HG03139 (cell line): ENCODE results near the gene MYO15B.

Experiments used
- ATAC-seq: cut with Tn5 transposase; IDR thresholded peaks from one replicate; pipeline ENCODE4 v1.9.1; 2021; ENCODE audit not compliant: unreplicated experiment

The MYO15B gene

DNA sequence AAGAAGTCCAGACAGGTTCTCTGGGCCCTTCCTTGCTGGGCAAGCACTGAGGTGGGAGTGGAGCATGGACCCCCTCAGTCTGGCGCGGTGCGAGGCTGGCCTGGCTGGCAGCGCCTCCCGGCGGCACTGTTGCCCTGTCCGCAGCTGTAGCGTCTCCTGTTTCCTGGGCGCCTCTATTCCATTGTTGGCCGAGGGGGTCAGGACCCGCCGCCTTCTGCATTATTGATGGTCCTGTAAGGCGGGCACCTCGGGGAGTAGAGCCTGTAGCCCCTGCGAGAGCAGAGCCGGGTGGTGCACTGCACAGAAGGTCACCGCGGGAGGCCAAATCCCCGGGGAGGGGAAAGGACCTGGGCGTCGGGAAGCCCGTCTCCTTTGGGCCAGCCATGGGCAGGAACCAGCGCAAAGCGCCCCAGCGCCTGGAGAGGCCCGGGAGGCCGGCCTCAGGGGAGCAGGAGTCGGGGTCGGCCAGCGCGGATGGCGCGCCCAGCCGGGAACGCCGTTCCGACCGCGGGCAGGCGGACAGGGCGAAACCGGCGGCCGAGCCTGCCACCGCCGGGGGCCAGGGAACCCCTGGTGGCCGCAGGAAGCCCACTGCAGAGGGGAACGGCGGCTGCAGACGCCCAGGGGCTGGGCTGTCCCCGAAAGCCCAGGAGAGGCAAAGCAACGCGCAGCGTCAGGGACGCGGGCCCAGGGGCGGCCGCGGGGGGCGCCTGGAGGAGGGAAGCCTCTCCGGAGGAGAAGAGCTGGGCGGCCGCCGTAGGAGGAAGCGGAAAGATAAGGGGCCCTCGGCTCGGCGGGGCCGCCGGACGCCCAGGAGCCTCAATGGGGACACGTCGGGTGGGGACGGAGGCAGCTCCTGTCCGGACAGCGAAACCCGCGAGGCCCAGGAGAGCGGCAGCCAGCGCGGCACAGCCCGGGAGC, at the start of gene MYO15B:
MYO15B (plus strand) TSS at position 126 of the 921 bp plus-strand sequence; CDS start at position 384, 258 bp downstream.
- no peak for ATAC-seq

DNA sequence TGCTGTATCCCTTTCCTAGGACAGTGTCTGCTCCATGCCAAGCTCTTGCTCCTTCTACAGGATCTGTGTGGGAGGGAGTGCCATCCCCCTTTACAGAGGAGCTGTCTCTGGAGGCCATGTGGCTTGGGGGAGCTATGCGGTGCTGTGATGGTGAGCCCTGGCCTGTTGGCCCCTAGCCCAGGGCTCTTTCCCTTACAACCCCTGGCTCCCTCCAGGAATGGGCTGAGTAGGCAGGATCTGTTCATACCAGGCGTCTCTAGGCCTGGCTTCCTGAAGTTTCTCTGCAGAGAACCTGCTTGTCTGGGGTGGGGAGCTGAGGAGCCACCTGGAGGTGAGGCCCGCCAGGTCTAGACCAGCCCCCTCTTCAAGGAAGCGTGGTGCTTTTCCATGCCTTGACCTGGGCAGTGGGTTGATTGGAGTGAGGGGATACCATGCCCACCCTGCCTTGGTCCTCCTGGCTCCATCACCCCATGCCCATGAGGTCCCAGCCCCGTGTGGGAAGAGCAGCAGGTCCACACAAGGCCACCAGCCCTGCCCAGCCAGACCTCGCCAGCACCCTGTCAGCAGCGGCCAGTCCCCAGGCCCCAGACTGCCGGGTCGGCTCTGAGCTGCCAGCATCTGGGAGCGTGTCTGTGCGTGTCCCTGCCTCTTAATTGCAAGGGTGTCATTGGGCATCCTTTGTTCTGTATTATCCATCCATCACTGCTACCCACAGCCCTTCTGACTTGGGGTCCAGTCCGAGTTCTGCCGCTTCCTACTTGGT, 47.5 kb upstream of the MYO15B start:
- no peak for ATAC-seq

DNA sequence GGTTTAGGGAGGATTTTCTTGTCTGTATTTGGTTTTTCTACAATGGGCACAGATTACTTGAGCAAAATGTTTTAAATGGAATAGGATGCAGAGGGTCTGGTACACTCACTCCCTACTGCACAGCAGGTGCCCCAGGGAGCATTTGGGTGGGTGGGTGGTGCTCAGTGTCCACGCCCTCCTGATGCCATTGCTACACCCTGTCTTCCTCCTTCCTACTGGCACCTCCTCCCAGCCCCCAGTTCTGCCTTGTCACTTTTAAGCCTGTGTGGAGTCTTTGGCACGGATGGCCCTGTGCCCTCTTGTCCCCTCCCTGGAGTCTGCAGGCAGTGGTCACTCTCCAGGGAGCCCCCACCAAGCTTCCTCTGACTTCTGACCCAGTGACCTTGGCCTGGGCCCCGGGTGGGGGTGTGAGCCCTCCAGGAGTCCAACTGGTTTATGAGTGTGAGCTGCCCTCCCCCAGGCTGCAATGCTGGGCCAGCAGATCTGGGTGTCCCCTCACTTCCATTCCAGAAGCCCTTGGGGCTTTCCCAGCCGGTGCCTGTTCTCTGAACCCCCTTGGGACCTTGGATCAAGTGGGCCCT, 46.6 kb upstream of the MYO15B start:
- no peak for ATAC-seq

DNA sequence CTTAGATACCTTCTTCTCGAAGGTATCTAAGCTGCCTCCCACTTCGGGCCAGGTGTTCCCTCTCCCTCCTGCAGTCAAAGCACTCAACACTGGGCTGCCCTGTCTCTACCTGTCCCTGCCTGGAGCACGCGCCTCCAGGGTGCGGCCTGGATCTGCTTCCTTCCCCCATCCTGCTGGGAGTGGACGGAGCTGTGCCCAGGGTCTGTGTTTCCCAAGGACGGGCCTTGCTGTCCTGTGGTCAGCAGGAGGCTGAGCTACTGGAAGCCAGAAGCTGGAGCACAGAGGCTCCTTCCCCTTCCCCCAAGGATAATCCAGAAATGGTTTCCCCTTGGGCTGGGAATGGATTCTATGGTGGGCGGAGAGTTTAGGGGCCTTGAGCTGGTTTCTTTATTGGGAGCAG, 45.4 kb upstream of the MYO15B start:
- no peak for ATAC-seq

DNA sequence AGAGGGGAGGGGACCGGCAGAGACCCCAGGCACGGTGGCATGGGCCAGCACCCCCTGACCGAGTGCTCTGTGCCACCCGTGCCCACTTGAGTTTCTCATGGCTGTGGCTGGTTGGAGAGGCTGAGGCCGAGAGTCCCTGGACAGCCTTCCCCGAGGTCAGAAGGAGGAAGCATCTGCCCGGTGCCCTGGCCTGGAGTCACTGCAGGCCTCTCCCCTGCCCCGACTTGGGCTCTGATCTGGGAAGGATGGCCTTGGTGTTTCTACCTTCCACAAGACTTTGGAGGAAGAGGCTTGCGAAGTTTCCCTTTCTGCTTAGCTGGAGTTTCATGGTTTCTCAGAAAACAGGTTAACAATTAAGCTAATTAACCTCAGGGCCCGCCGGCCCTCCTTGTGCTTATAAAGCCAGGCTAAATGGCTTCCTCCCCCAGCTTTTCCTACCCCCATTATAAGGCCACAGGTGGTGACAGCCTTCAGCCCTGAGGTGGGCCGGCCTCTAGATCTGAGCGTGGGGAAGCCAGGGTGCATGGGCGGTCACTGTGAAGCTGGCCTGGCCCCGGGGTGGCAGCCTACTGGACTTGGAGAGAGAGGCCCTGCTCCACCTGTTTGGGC, 44.8 kb upstream of the MYO15B start:
- ATAC-seq = no peak

DNA sequence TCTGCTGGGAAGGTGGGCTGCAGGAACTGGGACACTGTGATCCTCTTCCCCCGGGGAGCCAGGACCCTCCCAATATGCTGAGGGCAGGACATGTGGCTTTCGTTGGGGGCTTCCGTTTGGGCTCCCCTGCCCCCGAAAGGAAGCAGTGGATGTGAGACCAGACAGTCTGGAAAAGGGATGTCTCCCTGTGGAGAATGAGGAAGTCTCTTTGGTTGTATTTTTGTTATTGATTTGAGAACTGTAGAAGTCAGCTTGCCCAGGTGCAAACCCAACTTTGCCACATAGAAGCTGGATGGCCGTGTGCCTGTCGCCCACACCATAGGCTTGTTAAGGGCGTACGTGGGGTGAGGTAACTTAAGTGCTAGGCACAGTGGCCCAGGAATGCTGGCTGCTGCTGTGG, 43.4 kb upstream of the MYO15B start:
- ATAC-seq = no peak

DNA sequence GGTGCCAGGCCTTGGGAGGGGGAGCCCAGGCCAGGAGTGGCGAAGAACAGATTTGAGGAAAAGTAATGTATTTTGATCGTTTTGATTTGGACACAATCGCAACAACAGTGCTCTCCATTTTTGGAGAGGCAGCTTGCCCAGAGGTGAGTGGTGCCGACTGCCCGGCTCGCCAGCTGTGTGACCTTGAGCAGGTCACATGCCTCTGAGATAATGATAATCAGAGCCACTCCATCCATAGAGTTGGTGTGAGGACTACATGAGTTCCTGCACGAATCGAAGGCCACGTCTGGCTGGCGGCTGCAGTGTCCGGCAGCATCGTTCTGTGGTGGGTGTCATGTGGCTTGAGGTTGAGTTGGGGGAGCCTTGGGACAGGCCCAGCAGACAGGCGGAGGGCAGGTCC, 41.4 kb upstream of the MYO15B start:
- no peak for ATAC-seq

DNA sequence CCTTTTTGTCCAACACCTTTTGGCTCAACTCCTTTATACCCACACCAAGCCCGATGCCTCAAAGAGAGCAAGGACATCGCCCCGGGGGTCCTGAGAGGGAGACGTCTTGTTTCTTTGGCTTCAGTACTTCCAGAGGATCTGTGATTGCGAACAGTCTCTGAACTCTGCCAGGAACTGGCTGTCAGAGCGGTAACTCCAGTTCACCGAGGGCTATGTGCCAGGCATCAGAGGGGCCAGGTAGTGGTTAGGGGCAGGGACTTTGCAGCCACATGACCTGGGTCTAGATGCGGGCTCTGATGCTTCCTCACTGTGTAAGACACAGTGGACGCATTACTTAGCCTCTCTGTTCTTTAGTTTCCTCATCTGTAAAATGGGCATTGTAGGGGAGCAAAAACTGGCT, 40.5 kb upstream of the MYO15B start:
- no peak for ATAC-seq

DNA sequence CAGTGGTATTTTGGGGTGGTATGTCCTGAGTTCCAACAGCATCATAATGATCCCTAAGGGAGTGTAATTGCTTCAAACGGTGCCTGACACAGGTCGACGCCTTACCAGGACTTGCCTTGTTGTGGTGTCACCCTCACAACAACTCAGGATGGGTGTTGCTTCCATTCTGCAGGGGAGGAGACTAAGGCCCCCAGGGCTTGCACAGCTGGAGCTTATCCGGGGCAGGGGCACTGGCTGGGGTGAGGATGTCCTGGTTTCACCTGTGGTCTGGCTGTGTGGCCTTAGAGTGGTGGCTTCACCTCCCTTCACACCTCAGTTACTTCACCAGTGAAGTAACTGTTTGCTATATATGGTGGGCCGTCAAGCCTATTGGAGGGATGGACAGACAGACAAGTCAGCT, 38.8 kb upstream of the MYO15B start:
- no peak for ATAC-seq

DNA sequence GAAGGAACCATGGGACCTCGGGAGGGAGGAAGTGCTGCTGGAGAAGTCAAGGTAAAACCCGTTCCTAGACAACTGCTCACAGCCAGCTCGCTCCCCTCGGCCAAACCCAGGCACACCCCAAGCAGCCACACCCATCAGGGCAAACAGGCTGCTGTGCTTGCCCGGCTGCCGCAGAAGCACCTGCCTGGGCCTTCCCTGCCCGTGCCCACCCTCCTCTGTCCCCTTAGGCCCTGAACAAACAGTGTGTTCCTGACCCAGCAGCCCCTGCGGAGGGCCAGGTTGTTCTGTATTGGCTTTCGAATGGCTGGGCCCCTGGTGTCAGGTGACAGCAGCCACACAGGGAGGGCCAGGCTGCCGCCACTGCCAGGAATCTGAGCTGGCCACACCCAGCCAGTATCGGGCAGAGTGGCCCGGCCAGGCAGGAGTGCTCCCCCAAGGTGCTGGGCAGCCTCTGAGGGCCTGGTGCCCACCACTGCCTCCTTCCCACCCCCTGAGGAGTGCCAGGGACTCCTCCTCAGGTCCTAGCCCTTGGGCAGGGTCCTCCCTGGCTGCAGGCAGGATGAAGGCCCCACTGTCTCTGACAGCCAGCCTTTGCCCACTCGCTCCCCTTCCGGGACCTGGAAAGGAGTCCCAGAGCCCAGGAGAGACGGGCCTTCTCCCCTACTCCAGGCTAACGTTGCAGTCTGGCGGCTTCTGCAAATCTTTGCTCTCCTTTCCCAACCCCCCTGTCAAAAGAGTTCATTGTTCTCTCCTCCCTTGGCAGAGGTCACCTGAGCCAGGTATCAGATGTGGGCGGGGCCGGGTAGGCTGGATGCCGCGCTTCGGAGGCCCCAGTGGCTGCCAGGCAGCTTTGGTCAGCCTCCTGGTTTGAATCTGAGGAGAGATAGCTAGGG, 38.1 kb upstream of the MYO15B start:
- ATAC-seq = no peak

DNA sequence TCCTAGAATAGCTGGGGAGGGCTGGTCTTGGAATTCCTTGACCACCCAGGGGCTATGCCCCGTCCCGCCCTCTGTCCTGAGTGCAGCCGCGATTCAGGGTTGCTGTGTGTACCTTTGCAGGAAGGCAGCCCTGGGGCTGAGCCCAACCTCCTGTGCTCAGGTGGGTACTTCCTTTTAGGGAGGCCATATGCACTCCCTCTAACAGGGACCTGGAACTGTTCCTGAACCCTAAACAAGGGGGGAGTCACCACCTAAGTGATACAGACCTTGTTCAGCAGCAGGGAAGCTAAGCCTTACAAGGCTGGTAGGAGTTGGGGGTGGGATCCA, 37.5 kb upstream of the MYO15B start:
- no peak for ATAC-seq

DNA sequence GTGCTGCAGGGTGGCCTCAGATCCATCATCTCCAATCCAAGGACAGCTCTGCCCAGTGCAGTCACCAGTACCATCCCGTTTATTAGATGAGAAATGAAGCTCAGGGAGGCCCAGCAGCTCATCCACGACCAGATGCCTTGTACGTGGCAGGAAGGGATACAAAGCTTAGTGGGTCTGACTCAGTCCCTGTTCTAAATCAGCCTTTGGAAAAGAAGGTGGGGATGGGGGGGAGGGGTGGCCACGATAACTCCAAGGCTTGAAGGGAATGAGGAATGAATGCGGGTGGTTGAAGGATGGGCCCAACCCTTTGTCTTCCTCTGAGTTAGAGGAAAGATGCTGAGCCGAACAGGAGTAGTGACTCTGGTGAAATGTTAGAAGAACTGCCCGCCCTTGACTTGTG, 36.3 kb upstream of the MYO15B start:
- ATAC-seq = no peak

DNA sequence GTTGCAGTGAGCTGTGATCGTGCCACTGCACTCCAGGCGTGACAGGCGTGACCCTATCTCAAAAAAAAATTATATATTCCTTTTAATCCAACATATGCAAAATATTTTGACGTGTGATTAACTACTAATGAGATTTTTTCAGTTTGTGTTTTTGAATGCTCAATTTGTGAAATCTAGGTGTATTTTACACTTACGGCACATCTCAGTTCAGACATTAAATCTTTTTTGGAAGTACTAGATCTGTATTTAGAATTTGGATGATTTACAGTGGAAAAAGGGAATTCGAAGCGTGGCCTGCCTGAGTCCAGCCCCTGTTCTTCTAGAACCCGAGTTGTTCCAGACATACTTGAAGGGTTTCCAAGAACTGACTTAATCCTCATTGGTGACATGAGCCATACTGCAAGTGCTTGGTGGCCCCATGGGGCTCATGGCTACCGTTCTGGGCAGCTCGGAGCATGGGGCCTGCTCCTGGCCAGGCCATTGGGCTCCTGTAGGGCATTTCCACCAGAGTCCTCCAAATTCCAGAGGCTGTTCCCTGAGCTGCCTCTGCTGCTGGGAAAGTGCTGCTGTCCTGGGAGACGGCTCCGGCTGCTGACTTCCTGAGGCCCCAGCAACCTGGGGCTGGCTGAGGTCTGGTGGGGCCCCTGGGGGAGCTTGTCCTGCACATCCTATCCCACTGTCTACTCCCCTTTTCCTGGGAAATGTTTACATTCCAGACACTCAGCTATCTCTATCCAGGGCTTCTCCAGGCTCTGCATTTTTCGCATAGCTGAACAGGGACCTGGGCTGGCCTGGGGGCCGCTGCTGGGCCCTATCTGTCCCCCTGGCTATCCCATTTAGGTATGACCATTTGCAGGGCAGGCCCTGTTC, 34.9 kb upstream of the MYO15B start:
- ATAC-seq = no peak

DNA sequence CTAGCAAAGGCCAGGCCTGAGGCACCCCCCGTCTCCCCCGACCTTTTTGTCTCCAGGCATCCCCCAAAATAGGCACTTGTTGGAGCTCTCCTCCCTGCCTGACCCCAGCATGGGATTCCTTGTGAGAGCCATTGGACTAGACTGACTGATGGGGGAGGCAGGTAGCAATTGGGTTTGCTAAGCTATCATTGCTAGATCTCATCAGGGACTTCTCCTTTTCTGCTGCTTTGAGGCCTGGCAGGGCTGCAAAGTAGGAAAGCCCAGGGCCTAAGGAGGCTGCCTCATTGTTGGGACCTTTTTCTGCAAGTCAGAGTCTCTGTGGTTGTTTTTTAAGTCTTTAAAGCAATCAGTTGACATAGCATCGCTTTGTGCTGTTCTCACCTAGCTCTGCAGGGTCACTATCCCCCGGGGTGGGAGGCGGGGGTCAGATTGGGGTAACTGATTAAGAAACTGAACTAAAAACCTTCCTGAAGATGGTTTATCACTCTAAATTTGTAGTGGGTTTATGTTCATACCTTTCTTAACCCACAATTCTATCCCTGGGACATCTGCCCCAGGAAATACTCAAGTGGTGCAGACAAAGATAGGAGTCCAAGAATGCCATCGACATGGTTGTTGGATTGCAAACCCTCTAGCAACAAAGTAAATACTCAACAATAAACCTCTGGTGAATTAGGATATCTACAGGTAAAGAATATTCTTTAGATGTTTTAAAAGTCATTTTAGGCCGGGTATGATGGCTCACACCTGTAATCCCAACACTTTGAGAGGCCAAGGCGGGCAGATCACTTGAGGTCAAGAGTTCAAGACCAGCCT, 34.1 kb upstream of the MYO15B start:
- no peak for ATAC-seq

DNA sequence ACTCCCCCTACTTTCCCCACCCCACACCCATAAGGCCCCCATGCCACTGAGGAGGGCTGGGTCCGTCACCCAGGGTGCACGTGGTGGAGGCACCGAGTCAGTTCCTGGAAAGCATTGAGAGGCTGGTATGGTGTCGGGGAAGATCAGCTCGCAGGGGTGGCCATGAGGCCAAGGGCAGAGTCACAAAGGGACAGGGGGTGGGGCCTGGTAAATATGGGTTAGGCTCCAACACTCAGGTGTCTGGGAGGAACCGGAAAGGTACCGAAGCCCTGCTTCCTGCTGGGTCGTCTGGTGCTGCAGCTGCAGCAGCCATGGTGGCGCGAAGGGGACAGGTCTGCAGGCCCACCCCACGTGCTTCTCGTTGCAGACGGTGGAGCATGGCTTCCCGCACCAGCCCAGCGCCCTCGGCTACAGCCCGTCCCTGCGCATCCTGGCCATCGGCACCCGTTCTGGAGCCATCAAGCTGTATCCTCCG, 31.9 kb upstream of the MYO15B start:
- ATAC-seq = no peak

DNA sequence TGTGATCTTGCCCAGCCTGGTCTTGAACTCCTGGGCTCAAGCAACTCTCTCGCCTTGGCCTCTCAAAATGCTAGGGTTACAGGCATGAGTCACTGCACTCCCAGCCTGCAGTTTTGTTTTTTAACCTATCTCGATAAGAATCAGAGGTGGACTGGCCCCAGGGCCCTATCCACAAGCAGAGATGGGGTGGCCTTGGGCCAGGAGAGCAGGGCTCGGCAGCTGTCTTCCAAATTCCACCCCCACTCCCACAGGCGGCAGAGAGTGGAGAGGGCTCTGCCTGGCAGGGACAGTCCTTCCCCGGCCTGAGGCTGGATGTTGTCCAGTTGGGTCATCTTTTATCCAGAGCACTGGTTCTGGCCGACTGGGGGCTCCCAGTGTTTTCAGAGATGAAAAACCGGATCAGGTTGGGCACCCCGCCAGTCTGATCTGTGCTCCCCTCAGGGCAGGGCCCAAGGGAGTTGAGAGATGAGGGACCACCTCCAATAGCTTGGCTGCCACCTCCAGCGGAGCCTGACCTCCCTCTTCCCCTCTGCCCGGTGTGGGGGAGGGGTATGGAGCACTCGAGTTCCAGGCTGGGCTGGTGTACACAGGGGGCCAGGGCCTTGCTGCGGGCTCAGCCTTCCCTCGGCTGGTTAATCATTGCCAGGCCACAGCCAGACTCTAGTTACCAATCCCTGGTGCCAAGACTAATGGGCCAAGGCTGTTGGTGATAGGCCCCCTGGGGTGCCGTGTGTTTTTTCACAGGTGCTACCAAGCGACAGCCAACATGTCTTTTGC, 30.3 kb upstream of the MYO15B start:
- no peak for ATAC-seq

DNA sequence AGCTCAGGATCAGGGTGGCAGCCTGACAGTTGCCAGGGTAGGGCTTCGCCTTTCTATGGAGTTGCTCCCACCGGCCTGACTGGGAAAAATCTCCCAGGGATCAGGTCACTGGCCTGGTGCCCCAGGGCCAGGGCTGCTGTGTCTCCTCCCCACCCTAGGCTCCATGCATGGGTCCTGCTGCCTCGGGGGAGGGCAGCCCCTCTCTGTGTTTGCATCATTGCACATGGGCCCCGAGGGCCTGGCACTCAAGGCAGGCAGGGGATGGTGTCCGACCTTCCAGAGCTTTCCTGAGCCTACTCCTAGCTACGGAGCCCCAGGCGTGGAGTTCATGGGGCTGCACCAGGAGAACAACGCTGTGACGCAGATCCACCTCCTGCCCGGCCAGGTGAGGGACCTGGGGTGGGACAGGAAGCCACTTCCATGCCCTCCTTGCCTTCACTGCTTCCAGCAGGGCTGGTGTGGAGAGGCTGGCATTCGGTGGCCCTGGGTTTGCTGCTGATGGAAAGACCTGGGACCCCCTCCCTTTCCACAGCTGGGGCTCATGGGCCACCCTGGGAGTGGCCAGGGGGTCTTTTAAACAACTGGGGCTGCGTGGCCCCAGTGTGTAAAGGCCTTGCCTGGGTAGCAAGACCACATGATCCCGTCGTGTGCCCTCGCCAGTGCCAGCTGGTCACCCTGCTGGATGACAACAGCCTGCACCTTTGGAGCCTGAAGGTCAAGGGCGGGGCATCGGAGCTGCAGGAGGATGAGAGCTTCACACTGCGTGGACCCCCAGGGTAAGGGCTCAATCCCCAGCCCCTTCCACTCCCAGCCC, 29.5 kb upstream of the MYO15B start:
- ATAC-seq = no peak
